AG09309 (cell line): Measurements from ENCODE around the gene SLC49A3.

ENCODE experiments used
- DNase-seq: peaks from one replicate; pipeline ENCODE4 v3.0.0-alpha.2; 2010; ENCODE audit warnings: low read depth
- H3K4me3 ChIP-seq: 2 replicates; pipeline ENCODE4 v1.5.1; 2011; ENCODE audit warnings: mild to moderate bottlenecking, low read depth, low read length, moderate library complexity; ENCODE audit not compliant: control insufficient read depth
- CTCF ChIP-seq: IDR thresholded peaks from 2 replicates; pipeline ENCODE4 v1.5.1; 2011; ENCODE audit warnings: mild to moderate bottlenecking, low read depth, low read length, inconsistent platforms; ENCODE audit not compliant: insufficient read depth, control insufficient read depth; ENCODE audit errors: missing control alignments

Gene SLC49A3

GRCh38 chr4:712093-712492, 23.1 kb upstream of the SLC49A3 start:
- DNase-seq, result no peak
- H3K4me3 ChIP-seq, result no peak overlapping the region
- TF ChIP-seq CTCF, result no peak

GRCh38 chr4:710916-711315, 22.0 kb upstream of the SLC49A3 start:
- TF ChIP-seq CTCF, result no peak
- no peak overlapping the region for H3K4me3 ChIP-seq
- no peak for DNase-seq

DNA sequence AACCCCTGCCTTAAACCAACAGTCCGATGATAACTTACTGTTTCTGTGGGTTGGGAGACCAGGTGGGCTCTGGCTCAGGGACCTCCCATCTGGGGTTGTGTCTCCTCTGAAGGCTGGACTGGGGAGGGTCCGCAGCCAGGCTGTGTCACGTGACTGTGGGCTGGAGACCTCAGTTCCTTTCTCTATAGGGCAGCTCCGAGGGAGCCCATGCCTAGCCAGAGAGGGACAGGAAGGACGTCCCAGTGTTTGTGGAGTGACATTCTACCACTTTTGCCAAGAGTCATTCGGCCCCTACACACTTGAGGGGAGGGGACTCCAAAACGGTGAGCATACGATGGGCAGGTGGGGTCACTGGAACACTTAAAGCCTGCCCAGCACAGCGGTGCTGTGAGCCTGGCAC, 21.2 kb upstream of the SLC49A3 start:
- H3K4me3 ChIP-seq, result no peak overlapping the region
- TF ChIP-seq CTCF, result no peak
- DNase-seq, result no peak

- no peak overlapping the region for H3K4me3 ChIP-seq
- no peak for TF ChIP-seq CTCF
- DNase-seq, result no peak
These were observed 20.4 kb upstream of the SLC49A3 start for GRCh38 chr4:709348-709747.

- no peak overlapping the region for H3K4me3 ChIP-seq
- no peak for TF ChIP-seq CTCF
- no peak for DNase-seq
These were observed 19.6 kb upstream of the SLC49A3 start for GRCh38 chr4:708631-708933.

DNA sequence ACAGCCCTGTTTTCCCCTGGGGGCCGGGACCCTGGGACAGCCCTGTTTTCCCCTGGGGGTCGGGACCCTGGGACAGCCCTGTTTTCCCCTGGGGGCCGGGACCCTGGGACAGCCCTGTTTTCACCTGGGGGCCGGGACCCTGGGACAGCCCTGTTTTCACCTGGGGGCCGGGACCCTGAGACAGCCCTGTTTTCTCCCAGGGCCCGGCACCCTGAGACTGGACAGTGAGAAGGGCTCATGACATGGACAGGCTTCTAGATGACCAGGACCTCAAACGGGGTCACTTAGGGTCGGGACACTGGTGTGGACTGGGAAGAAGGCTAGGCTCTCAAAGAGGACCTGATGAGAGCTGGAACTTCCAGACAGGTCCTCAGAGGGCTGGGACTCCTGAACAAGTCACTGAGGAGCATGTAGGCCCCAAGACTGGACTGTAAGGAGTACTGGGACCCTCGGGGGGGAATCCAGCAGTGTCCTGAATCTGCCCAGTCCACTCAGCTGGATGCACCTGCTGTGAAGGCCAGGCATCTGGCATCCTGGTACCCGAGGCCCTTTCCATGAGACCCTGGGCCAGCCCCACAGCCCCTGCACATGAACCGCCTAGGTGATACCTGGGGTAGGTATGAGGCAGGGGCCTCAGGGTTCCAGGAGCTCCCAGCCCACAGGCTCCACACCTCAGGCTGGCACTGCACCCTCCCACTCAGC, 19.1 kb upstream of the SLC49A3 start:
- TF ChIP-seq CTCF, result no peak
- H3K4me3 ChIP-seq, result no peak overlapping the region
- no peak for DNase-seq
